HG02763 (cell line): Measurements from ENCODE around the gene AK4.
"Not testable (repeated sequence)": the region's sequence is repeated elsewhere in the genome, so short reads cannot be mapped to it uniquely, and the experiment has no call there.

Source experiments
- ATAC-seq: cut with Tn5 transposase; IDR thresholded peaks from one replicate; pipeline ENCODE4 v1.9.1; 2021; ENCODE audit warnings: mild to moderate bottlenecking, moderate library complexity; ENCODE audit not compliant: unreplicated experiment

The AK4 gene

GRCh38 chr1:65150108-65150463 is 2.1 kb downstream of the AK4 start:
- ATAC-seq = no peak

- no peak for ATAC-seq
Observed at GRCh38 chr1:65150583-65151263, 2.7 kb downstream of the AK4 start.

GRCh38 chr1:65151641-65152040 is 3.6 kb downstream of the AK4 start:
- ATAC-seq = no peak

GRCh38 chr1:65153635-65154034 is 5.6 kb downstream of the AK4 start:
- no peak for ATAC-seq

- no peak for ATAC-seq
Observed at GRCh38 chr1:65156910-65157545, 9.0 kb downstream of the AK4 start.

- no peak for ATAC-seq
Observed at GRCh38 chr1:65157546-65157941, 9.5 kb downstream of the AK4 start.

GRCh38 chr1:65159291-65159688 is 11.3 kb downstream of the AK4 start:
- ATAC-seq = not testable (repeated sequence)

- no peak for ATAC-seq
Observed at GRCh38 chr1:65159801-65160523, 12.0 kb downstream of the AK4 start.

GRCh38 chr1:65163201-65163805 is 15.3 kb downstream of the AK4 start:
- no peak for ATAC-seq

- not testable (repeated sequence) for ATAC-seq
Observed at GRCh38 chr1:65164101-65164500, 16.1 kb downstream of the AK4 start.

GRCh38 chr1:65164633-65165032 is 16.6 kb downstream of the AK4 start:
- no peak for ATAC-seq

GRCh38 chr1:65165269-65165993 is 17.4 kb downstream of the AK4 start:
- ATAC-seq = peak; percentile 77

- ATAC-seq = no peak
Observed at GRCh38 chr1:65166572-65167305, 18.7 kb downstream of the AK4 start.

- no peak for ATAC-seq
Observed at GRCh38 chr1:65167586-65168242, 19.7 kb downstream of the AK4 start.

GRCh38 chr1:65168867-65169266 is 20.9 kb downstream of the AK4 start:
- ATAC-seq = no peak

GRCh38 chr1:65170511-65171142 is 22.6 kb downstream of the AK4 start:
- no peak for ATAC-seq

- ATAC-seq = no peak
Observed at GRCh38 chr1:65172936-65173690, 25.1 kb downstream of the AK4 start.

- peak; percentile 76 for ATAC-seq
Observed at GRCh38 chr1:65174585-65174984, 26.6 kb downstream of the AK4 start.
